Panc1 (cell line): ENCODE measurements around the gene ESR1. TPM values are rescaled to one million over a fixed set of nuclear protein-coding genes. Genes with fewer than 3 reads are reported as not detected.

Source experiments
- ATAC-seq: fragments of 200-7000 bp; cut with Tn5 transposase; 2 replicates; pipeline ENCODE4 v1.9.1; 2020; ENCODE audit warnings: mild to moderate bottlenecking, moderate library complexity
- BruUV-seq: library from RNA; stranded (reverse); fragments of 400-500 nt; replicated peaks from 2 replicates; lab custom pipeline; 2021; lab: Mats Ljungman, UMichigan
- CTCF ChIA-PET: fragments of 300-600 bp; sonication (Branson Sonifier 250); formaldehyde crosslinking; loops from one replicate; lab custom pipeline; 2022; ENCODE audit warnings: antibody characterized with exemption; lab: Charles Lee
- POLR2A ChIA-PET: fragments of 300-600 bp; sonication (Branson Sonifier 250); formaldehyde crosslinking; loops from one replicate; lab custom pipeline; 2022; ENCODE audit warnings: antibody characterized with exemption; lab: Charles Lee
- DNase-seq: peaks from one replicate; pipeline ENCODE4 v3.0.0-alpha.2; 2010; ENCODE audit warnings: low read depth, low spot score
- H3K27ac ChIP-seq: 2 replicates; pipeline ENCODE4 v1.5.1; 2011; ENCODE audit warnings: mild to moderate bottlenecking, low read length, inconsistent platforms
- H3K27me3 ChIP-seq: fragments of 200-500 bp; sonication (Bioruptor generic); 2 replicates; pipeline ENCODE4 v1.6.0; 2014; ENCODE audit warnings: low read length, inconsistent platforms; ENCODE audit not compliant: control insufficient read depth, insufficient read depth
- H3K36me3 ChIP-seq: fragments of 200-500 bp; sonication (Bioruptor generic); 2 replicates; pipeline ENCODE4 v1.5.1; 2014; ENCODE audit warnings: inconsistent platforms, mild to moderate bottlenecking, low read length, moderate library complexity; ENCODE audit not compliant: control insufficient read depth, insufficient read depth
- H3K4me1 ChIP-seq: 2 replicates; pipeline ENCODE4 v1.5.1; 2011; ENCODE audit warnings: inconsistent platforms, mild to moderate bottlenecking, low read length, moderate library complexity; ENCODE audit not compliant: control insufficient read depth, insufficient read depth
- H3K4me3 ChIP-seq, 2 experiments: 2 replicates each; pipeline ENCODE4 v1.5.1; 2011 to 2012; ENCODE audit warnings: low read depth in 2 of 2, low read length in 2 of 2, mild to moderate bottlenecking in 2 of 2, inconsistent platforms in 1 of 2, moderate library complexity in 1 of 2
- H3K9me3 ChIP-seq: fragments of 200-500 bp; sonication (Bioruptor generic); 2 replicates; pipeline ENCODE4 v1.5.1; 2014; ENCODE audit warnings: low read depth, mild to moderate bottlenecking, inconsistent platforms, low read length, moderate library complexity; ENCODE audit not compliant: control insufficient read depth, insufficient read depth
- POLR2AphosphoS5 ChIP-seq: IDR thresholded peaks from 2 replicates; pipeline ENCODE4 v1.6.1; 2012; ENCODE audit warnings: mild to moderate bottlenecking, low read depth, low read length, moderate library complexity
- SIN3A ChIP-seq: IDR thresholded peaks from 2 replicates; pipeline ENCODE4 v1.6.1; 2012; ENCODE audit warnings: low read depth, mild to moderate bottlenecking, low read length, moderate library complexity, borderline replicate concordance; ENCODE audit not compliant: insufficient read depth
- TCF7L2 ChIP-seq: IDR thresholded peaks from 2 replicates; pipeline ENCODE4 v1.6.1; 2011; ENCODE audit warnings: mild to moderate bottlenecking, low read depth, low read length, inconsistent platforms
- in situ Hi-C: cut with HindIII; loops from 2 replicates; pipeline ENCODE4 v1.10.0; 2016; ENCODE audit warnings: low sequenced_read_pairs, low pct_unique_long_range_greater_than_20kb
- intact Hi-C: fragments of 100-400 bp; cut with micrococcal nuclease; formaldehyde crosslinking; loops from one replicate; pipeline ENCODE4 v1.10.0; 2022; ENCODE audit not compliant: unreplicated experiment
- total RNA-seq: library from RNA; stranded (reverse); gene quantifications from one replicate; pipeline ENCODE4 v1.2.1, GENCODE V29; 2021; ENCODE audit not compliant: unreplicated experiment
- TF ChIP-seq, protein P1 (sequence below): fragments of 450-650 bp; IDR thresholded peaks from 2 replicates; pipeline ENCODE4 v1.5.1; 2017; ENCODE audit warnings: mild to moderate bottlenecking
- TF ChIP-seq, protein P2 (sequence below), 2 experiments: IDR thresholded peaks; 2 replicates each; pipeline ENCODE4 v1.6.1; 2011 to 2012; ENCODE audit warnings: low read depth in 2 of 2, control low read depth in 1 of 2, low read length in 1 of 2, mild to moderate bottlenecking in 1 of 2, moderate library complexity in 1 of 2; ENCODE audit not compliant: insufficient read depth in 1 of 2

The ESR1 gene
- total RNA-seq, 1 experiment from 2014 or later, result 0.03 TPM

DNA sequence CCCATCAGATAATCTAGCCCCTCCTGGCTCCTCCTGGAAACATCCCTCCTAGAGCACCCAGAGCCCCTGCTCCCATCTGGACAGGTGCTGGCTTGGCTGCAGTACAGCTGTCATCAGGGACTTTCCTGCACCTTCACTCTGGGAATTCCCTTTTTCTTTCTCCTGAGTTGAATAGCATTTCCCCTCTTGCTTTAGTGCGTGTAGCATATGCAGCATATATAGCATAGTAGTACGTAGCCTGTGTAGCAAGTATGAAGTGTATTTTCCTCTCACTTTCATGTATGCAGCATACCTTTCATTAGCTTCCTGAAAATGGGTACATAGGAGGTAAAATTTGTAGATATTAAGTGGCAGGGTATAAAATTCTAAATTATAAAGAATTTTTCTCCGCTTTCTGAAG, 352.9 kb downstream of the ESR1 start:
- DNase-seq, result no peak
- Histone ChIP-seq H3K4me1 (no peaks in the 10 kb centered on the region), H3K27ac (no peak overlapping the region), H3K4me3 (no peak overlapping the region), H3K9me3 (no peaks in the 10 kb centered on the region), H3K27me3 (no peaks in the 10 kb centered on the region), H3K36me3 (no peaks in the 10 kb centered on the region)
- CTCF ChIA-PET, result no interaction called here
- TF ChIP-seq TCF7L2 (no peak), POLR2AphosphoS5 (no peak), SIN3A (no peak)
- TF ChIP-seq, protein P1, sequence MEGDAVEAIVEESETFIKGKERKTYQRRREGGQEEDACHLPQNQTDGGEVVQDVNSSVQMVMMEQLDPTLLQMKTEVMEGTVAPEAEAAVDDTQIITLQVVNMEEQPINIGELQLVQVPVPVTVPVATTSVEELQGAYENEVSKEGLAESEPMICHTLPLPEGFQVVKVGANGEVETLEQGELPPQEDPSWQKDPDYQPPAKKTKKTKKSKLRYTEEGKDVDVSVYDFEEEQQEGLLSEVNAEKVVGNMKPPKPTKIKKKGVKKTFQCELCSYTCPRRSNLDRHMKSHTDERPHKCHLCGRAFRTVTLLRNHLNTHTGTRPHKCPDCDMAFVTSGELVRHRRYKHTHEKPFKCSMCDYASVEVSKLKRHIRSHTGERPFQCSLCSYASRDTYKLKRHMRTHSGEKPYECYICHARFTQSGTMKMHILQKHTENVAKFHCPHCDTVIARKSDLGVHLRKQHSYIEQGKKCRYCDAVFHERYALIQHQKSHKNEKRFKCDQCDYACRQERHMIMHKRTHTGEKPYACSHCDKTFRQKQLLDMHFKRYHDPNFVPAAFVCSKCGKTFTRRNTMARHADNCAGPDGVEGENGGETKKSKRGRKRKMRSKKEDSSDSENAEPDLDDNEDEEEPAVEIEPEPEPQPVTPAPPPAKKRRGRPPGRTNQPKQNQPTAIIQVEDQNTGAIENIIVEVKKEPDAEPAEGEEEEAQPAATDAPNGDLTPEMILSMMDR, result no peak
- TF ChIP-seq, protein P2, sequence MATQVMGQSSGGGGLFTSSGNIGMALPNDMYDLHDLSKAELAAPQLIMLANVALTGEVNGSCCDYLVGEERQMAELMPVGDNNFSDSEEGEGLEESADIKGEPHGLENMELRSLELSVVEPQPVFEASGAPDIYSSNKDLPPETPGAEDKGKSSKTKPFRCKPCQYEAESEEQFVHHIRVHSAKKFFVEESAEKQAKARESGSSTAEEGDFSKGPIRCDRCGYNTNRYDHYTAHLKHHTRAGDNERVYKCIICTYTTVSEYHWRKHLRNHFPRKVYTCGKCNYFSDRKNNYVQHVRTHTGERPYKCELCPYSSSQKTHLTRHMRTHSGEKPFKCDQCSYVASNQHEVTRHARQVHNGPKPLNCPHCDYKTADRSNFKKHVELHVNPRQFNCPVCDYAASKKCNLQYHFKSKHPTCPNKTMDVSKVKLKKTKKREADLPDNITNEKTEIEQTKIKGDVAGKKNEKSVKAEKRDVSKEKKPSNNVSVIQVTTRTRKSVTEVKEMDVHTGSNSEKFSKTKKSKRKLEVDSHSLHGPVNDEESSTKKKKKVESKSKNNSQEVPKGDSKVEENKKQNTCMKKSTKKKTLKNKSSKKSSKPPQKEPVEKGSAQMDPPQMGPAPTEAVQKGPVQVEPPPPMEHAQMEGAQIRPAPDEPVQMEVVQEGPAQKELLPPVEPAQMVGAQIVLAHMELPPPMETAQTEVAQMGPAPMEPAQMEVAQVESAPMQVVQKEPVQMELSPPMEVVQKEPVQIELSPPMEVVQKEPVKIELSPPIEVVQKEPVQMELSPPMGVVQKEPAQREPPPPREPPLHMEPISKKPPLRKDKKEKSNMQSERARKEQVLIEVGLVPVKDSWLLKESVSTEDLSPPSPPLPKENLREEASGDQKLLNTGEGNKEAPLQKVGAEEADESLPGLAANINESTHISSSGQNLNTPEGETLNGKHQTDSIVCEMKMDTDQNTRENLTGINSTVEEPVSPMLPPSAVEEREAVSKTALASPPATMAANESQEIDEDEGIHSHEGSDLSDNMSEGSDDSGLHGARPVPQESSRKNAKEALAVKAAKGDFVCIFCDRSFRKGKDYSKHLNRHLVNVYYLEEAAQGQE (IDR thresholded peaks at IDR 0.05; ENCODE audit: insufficient read depth in 1 of 2, low read depth in 2 of 2, low read length in 1 of 2), result no peak
- ATAC-seq, result 0 out of 2 replicates have a peak, but pooled peaks have one; percentile 60
- no TSS peak for BruUV-seq
- intact Hi-C loops (no loop called here), in situ Hi-C loops (no loop called here)
- POLR2A ChIA-PET, result no interaction called here

DNA sequence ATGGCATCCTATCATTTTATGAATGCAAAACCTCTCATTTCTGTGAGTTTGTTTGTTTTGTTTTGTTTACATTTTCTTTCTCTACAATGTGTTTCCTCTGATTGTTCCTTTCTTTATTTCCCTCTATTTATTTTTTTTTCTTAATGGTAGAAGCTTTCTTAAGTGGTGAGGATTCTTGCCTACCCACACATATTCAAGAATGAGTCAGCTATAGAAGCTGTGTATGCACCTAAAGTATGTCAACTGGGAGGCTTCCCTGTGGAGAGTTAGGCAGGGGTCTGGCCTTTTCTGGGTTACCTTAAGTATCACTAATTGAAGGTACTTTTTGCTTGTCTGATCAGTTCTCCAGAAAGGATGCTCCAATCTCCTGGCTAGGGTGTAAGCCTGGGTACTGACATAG, 354.0 kb downstream of the ESR1 start:
- DNase-seq (no peak), ATAC-seq (peak; percentile 38; the same call in 1 of the 2 replicates)
- H3K4me1 ChIP-seq, result no peaks in the 10 kb centered on the region
- H3K9me3 ChIP-seq, result no peaks in the 10 kb centered on the region
- BruUV-seq, result no TSS peak
- TF ChIP-seq SIN3A (no peak), TCF7L2 (no peak), POLR2AphosphoS5 (no peak)
- TF ChIP-seq, protein P2 (IDR thresholded peaks at IDR 0.05; ENCODE audit: insufficient read depth in 1 of 2, low read depth in 2 of 2, low read length in 1 of 2), result no peak
- TF ChIP-seq, protein P1, result no peak
- no peaks in the 10 kb centered on the region for H3K36me3 ChIP-seq
- no peaks in the 10 kb centered on the region for H3K27me3 ChIP-seq
- in situ Hi-C loops (no loop called here), intact Hi-C loops (no loop called here)
- ChIA-PET POLR2A (no interaction called here), CTCF (no interaction called here)
- H3K4me3 ChIP-seq, result no peak overlapping the region
- no peak overlapping the region for H3K27ac ChIP-seq
